Activated CD8-positive, alpha-beta T cell treated with anti-CD3 and anti-CD28 coated beads for 36 hours (primary cell): ENCODE measurements around the gene FNDC5. TPM values are rescaled to one million over a fixed set of nuclear protein-coding genes. Genes with fewer than 3 reads are reported as not detected.
A peak's percentile ranks its signal among the peaks of the same experiment; 100 is the strongest.

Experiments
- ATAC-seq: fragments of 200-7000 bp; cut with Tn5 transposase; one replicate; pipeline ENCODE4 v1.10.0; 2021; ENCODE audit warnings: mild to moderate bottlenecking, moderate library complexity
- CTCF ChIA-PET: fragments of 350-600 bp; sonication (Branson Sonifier 250); formaldehyde crosslinking; loops from one replicate; lab custom pipeline; 2021; ENCODE audit warnings: antibody characterized with exemption; lab: Charles Lee
- POLR2A ChIA-PET: fragments of 350-600 bp; sonication (Branson Sonifier 250); formaldehyde crosslinking; loops from one replicate; lab custom pipeline; 2021; ENCODE audit warnings: antibody characterized with exemption; lab: Charles Lee
- DNase-seq: peaks from one replicate; pipeline ENCODE4 v3.0.0-alpha.2; 2020
- H3K27ac Mint-ChIP-seq: one replicate; pipeline ENCODE4 v1.8.0; 2021; ENCODE audit warnings: mild to moderate bottlenecking, mixed read lengths
- H3K27me3 Mint-ChIP-seq: one replicate; pipeline ENCODE4 v1.8.0; 2021; ENCODE audit warnings: mixed read lengths
- H3K36me3 Mint-ChIP-seq: one replicate; pipeline ENCODE4 v1.8.0; 2021; ENCODE audit warnings: low read depth, mixed read lengths
- H3K4me1 Mint-ChIP-seq: one replicate; pipeline ENCODE4 v1.8.0; 2021; ENCODE audit warnings: low read depth, mixed read lengths
- H3K4me3 Mint-ChIP-seq: one replicate; pipeline ENCODE4 v1.8.0; 2021; ENCODE audit warnings: mild to moderate bottlenecking, moderate library complexity, mixed read lengths
- H3K9me3 Mint-ChIP-seq: one replicate; pipeline ENCODE4 v1.8.0; 2021; ENCODE audit warnings: mixed read lengths
- CTCF ChIP-seq: fragments of 200-600 bp; IDR thresholded peaks from one replicate; pipeline ENCODE4 v1.8.0; 2022; ENCODE audit warnings: antibody characterized with exemption, mild to moderate bottlenecking
- intact Hi-C: fragments of 100-400 bp; cut with micrococcal nuclease; formaldehyde crosslinking; loops from one replicate; pipeline ENCODE4 v1.10.0; 2022
- total RNA-seq, 2 experiments: library from RNA; stranded (reverse); gene quantifications; one replicate each; pipeline ENCODE4 v1.2.3, GENCODE V29; 2021

Gene FNDC5
- total RNA-seq, 2 experiments from 2014 or later, result not detected

DNA sequence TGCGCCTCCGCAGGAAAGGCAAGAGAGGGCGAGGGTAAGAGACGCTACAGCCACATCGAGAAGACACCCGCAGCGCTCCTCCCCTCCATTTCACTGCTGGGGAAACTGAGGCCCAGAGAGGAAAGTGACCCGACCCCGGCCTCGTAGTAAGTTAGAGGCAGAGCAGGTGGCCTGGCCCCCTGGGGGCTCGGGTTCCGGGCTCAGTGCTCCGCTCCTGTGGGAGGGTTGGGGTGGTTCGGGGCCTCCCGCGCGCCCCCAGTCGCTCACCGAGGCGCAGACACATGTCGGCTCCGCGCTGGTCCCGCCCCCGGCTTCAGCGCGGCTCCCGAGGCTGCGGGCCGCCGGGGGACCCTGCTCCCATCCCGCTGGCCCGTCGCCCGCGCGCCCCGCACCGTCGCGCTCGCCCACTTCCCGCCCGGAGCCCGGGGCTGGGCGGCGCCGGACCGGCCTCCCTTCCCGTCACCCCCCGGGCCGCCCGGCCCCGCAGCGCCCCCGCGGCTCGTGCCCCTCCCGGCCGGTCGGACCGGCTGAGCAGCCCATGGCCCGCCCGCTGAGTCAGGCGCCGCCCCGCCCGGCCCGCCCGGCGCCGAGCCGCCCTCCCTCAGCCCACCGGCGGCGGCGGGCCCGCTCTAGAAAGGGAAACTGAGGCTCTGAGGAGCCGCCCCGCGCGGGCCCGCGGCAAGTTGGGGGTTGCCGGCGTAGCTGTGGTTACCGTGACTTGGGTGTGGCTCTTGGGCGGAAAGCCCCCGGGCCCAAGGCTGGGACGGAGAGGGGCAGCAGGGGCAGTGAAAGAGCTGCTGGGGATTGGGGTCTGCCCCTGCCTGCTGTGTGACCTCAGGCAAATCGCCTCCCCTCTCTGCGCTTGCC, 30.5 kb upstream of the FNDC5 start, which contains the start of gene TMEM54:
TMEM54 (minus strand) TSS at position 434 of the 867 bp plus-strand sequence; CDS start at position 283, 151 bp downstream.
- H3K4me3 Mint-ChIP-seq, result peak within 1 kb of the TSS; percentile 65
- H3K36me3 Mint-ChIP-seq, result no peaks in the 10 kb centered on the region
- intact Hi-C loops, result no loop called here
- ChIA-PET CTCF (interaction anchor here (1.0 to 3.1 kb wide), 3 partner anchors 8 to 153 kb away, joined by 3 to 7 read pairs (median 3); no protein-coding TSS in a partner anchor), POLR2A (interaction anchor here (0.6 to 1.0 kb wide), 2 partner anchors 8 to 15 kb away, joined by 3 read pairs; partner anchors contain the start of gene HPCA)
- H3K4me1 Mint-ChIP-seq, result peaks cover 7% of the 10 kb centered on the region
- no peak within 1 kb of the TSS for H3K27ac Mint-ChIP-seq
- ATAC-seq (peak; percentile 80), DNase-seq (peak; percentile 25)
- H3K27me3 Mint-ChIP-seq, result peaks cover 50% of the 10 kb centered on the region
- H3K9me3 Mint-ChIP-seq, result no peaks in the 10 kb centered on the region
- no peak for TF ChIP-seq CTCF

DNA sequence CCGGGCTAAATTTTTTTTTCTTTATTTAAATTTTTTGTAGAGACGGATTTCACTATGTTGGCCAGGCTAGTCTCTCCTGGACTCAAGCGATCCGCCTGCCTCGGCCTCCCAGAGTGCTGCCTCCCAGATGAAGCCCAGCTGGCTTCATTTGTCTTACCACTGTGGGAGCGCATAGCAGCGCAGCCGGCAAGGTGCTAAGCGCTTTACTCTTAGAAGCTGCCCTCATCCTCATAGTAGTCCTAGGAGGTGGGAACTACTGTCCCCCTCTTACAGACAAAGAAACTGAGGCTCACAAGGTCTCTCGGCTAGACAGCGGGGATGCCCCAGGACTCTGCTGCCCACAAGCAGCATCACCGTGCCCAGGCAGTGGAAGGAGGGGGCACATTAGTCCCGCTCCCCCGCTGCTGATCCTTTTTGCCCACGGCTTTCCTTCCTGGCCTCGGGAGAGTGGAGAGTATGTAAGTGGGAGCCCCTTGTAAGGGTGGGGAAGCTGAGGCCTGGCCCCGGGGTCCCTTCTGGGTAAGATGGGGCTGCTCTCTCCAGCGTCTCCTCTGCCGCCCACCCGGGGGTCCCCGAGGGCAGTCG, 29.8 kb upstream of the FNDC5 start:
- H3K27me3 Mint-ChIP-seq, result peaks cover 54% of the 10 kb centered on the region
- CTCF ChIA-PET, result interaction anchor here (1.7 to 3.1 kb wide), 2 partner anchors 14 to 154 kb away, joined by 7 read pairs; partner anchors contain the start of gene HPCA

DNA sequence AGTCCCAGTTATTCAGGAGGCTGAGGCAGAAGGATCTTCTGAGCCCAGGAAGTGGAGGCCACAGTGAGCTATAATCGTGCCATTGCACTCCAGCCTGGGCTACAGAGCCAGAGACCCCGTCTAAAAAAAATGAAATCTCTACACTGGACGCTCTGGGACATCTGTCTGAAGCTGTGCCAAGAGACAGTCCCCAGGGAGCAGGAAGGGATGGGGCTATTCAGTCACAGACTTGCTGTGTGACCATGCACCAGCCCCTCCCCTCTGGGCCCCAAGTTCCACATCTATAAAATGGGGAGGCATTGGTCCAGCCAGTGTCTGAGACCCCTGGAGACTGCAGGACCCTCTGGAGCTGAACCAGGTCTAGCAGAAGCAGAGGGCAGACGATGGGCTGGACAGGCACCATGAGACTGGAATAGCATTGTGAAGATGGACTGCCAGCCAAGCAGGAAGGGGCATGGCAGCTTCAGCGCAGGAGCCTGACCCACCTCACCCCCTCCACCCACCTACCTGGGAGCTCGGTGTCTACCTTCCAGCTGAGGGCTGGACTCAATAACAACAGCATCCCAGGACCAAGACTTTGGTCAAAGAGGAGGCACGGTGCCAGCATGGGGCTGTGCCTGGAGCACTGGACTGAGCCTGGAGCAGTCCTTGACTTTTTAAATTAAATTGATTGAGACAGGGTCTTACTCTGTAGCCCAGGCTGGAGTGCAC, 29.0 kb upstream of the FNDC5 start:
- Mint-ChIP-seq H3K9me3 (no peaks in the 10 kb centered on the region), H3K4me3 (no peak overlapping the region), H3K36me3 (no peaks in the 10 kb centered on the region), H3K4me1 (peaks cover 7% of the 10 kb centered on the region), H3K27ac (no peak overlapping the region), H3K27me3 (peaks cover 54% of the 10 kb centered on the region)
- no peak for TF ChIP-seq CTCF
- POLR2A ChIA-PET, result no interaction called here
- CTCF ChIA-PET, result interaction anchor here (1.7 to 3.1 kb wide), 2 partner anchors 13 to 155 kb away, joined by 7 read pairs; partner anchors contain the start of gene HPCA
- ATAC-seq (no peak), DNase-seq (no peak)
- intact Hi-C loops, result no loop called here

More for the DNA sequence above, 29.8 kb upstream of the FNDC5 start:
- intact Hi-C loops, result no loop called here
- Mint-ChIP-seq H3K27ac (no peak overlapping the region), H3K9me3 (no peaks in the 10 kb centered on the region), H3K4me1 (peaks cover 7% of the 10 kb centered on the region), H3K36me3 (no peaks in the 10 kb centered on the region), H3K4me3 (peak overlapping the region; percentile 58)
- ATAC-seq (no peak), DNase-seq (no peak)
- POLR2A ChIA-PET, result no interaction called here
- TF ChIP-seq CTCF, result no peak

DNA sequence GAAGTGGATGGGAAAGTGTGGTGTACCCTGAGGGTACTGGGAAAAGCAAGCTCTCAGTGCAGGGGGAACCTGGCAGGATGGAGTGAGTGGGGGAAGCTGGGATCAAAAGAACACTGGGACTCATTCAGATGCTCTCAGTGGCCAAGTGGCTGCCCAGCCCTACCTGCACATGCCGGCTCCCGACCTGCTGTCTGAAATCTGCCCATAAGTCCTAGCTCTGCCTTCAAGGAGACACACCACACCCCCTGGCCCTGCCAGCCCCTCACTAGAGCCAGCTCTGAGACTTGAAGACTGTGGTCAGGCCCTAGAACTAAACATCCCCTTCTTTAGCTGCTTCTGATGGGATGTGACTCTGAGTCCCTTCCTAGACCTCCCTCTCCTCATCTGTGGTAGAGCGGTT, 28.2 kb upstream of the FNDC5 start:
- ATAC-seq (no peak), DNase-seq (no peak)
- H3K36me3 Mint-ChIP-seq, result no peaks in the 10 kb centered on the region
- intact Hi-C loops, result no loop called here
- no peak overlapping the region for H3K27ac Mint-ChIP-seq
- no peak overlapping the region for H3K4me3 Mint-ChIP-seq
- H3K9me3 Mint-ChIP-seq, result no peaks in the 10 kb centered on the region
- POLR2A ChIA-PET, result no interaction called here
- no peak for TF ChIP-seq CTCF
- CTCF ChIA-PET, result interaction anchor here (1.0 to 3.1 kb wide), 4 partner anchors 13 to 155 kb away, joined by 3 to 7 read pairs (median 6); partner anchors contain the start of gene HPCA
- H3K4me1 Mint-ChIP-seq, result peaks cover 7% of the 10 kb centered on the region
- peaks cover 56% of the 10 kb centered on the region for H3K27me3 Mint-ChIP-seq
